HT-29 (cell line): ENCODE measurements around the gene TNNC2. TPM values are rescaled to one million over a fixed set of nuclear protein-coding genes. Genes with fewer than 3 reads are reported as not detected.
"Not testable (repeated sequence)": the region's sequence is repeated elsewhere in the genome, so short reads cannot be mapped to it uniquely, and the experiment has no call there.

Source experiments
- DNase-seq: peaks from one replicate; pipeline ENCODE4 v3.0.0-alpha.2; 2015; ENCODE audit warnings: low spot score
- total RNA-seq: library from RNA; depleted of rRNA; stranded (reverse); fragments of >200 nt; shearing (Covaris generic); gene quantifications from 2 replicates; pipeline ENCODE4 v1.2.3, GENCODE V29; 2014

Gene TNNC2
- total RNA-seq, 1 experiment from 2014 or later, result 0.15 TPM

DNA sequence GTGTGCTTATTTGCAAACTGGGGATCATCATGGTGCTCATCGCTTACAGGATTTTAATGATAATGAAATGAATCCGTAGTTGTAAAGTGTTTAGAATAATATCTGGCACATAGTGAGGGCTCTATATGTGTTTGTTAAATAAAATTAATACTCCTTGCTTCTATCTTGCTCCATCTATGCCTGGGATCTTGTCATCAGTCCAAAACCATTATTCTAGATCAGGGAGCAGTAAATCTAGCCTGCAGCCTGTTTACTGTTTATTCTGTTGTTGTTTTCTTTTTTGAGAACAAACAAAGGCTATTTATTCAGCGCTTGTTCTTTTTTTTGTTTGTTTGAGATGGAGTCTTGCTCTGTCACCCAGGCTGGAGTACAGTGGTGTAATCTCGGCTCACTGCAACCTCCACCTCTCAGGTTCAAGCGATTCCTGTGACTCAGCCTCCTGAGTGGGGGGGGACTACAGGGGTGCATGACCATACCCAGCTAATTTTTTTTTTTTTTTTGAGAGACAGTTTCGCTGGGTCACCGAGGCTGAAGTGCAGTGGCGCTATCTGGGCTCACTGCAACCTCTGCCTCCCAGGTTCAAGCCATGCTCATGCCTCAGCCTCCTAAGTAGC lies 22.0 kb upstream of the TNNC2 start:
- no peak for DNase-seq

- DNase-seq, result no peak
Measured at GRCh38 chr20:45848421-45848820, 21.3 kb upstream of the TNNC2 start.

- no peak for DNase-seq
Measured at GRCh38 chr20:45845452-45845851, 18.3 kb upstream of the TNNC2 start.

DNA sequence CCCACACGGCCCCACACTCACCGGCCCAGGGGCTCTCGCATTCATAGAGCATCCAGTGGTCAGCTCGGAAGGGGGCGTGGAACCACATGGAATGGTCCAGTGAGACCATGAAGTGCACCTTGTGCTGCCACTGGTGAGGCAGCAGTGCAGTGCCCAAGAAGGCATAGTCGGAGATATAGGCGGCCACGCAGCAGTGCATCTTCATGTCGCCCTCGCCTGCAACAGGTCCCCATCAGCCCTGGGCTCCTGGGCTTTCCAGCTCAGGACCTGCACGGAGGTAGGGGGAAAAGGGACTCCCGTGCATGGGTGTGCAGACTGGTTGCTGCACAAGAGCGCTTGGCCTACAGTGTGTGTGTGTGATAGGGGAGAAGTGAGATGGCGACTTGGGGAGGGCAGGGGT lies 16.4 kb upstream of the TNNC2 start:
- DNase-seq, result no peak

DNA sequence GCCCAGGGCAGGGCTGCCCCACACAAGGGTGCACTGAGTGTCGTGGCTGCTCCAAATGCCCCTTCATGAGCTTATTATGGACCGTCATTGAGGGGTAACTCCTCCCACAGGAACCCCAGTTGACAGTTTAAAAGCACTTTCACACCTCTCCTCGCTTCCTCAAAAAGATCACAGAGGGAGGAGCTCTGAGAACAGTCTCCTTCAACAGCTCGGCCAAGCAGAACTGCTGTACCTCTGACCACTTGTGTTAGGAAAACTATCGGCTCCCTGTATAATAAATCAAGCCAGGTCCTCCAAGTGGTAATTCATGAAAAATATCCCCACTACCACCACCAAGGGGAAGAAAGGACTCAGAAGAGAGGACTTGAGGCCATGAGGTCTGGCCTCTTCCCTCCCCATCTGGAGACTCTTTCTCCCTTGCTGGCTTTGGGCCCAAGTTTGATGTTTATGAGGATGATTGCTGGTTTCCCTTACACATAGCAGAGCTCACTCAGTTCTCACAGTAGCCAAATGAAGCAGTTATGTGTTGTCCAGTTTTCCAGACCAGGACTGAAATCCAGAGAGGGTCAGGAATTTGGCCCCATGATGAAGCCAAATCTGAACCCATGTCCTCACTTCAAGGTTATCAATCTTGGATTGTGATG lies 15.2 kb upstream of the TNNC2 start:
- DNase-seq, result no peak

DNA sequence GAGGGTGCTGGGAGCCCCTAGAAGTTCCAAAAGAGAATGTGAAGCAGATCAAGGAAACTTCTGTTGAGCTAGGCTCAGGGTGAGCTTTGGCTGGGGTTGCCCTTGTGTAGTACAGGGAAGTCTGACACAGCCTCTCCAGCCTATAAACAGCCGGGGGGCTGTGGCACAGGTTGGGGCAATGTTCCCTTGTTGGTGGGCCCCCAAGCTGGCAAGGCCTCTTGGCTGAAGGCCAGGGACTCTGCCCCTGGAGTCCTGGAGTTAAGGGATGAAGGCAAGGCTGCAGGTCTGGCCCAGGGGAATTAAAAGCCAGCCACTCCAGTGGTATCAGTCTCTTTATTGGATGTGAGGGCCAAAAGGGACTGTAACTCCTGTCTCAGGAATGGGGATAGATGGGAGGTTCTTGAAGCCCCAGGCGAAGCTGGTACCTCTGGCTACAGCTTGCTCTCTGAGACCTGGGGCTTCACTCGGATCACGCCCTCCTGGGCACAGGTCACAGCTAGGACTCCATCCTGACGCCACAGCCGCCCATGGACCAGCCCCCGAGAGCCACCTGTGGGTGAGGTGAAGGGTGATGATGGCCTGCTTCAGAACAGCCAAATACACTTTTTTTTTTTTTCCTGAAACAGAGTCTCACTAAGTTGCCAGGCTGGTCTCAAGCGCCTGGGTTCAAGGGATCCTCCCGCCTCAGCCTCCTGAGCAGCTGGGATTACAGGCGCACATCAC lies 14.5 kb upstream of the TNNC2 start:
- DNase-seq, result no peak

GRCh38 chr20:45840700-45841198 lies 13.6 kb upstream of the TNNC2 start:
- DNase-seq, result no peak

DNA sequence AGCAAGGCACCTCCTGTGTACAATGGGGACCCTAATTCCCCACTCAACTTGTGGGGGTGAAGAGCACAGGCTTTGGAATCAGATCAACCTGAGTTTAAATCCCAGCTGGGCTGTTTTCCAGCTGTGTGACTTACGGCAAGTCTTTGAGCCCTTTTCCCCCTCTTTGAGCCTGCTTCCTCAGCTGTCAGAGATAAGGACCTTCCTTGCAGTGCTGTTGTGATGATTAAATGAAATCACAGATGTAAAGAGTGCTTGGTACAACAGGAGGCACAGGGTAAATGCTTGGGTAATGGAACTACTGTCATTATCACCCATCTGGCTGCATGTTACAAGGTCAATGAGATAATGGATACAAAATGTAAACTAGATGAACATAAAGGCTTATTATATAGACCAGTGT lies 9.7 kb upstream of the TNNC2 start:
- no peak for DNase-seq

DNA sequence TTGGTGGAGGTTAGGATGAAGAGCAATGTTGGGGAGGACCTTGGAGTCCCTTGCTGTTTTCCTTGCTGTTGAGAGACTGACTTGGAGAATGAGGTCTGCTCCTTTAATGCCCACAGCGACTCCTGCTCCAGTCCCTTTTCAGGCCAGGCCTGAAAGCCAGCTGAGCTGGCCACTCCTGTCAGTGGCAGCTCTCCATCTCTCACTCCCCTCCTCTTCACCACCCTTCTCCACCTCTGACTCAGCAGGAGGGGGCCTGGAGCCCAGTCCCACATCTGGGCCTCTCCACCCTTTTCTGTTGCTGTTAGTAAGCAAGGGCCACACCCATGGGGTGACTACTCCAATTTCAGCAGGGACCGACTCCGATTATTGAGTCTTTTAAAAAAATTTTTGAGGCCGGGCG lies 8.7 kb upstream of the TNNC2 start:
- DNase-seq, result no peak

- DNase-seq, result no peak
Measured at GRCh38 chr20:45835329-45835765, 8.2 kb upstream of the TNNC2 start.

- DNase-seq, result no peak
Measured at GRCh38 chr20:45834797-45835161, 7.7 kb upstream of the TNNC2 start.

GRCh38 chr20:45833883-45834796 lies 7.0 kb upstream of the TNNC2 start:
- DNase-seq, result peak; percentile 38

DNA sequence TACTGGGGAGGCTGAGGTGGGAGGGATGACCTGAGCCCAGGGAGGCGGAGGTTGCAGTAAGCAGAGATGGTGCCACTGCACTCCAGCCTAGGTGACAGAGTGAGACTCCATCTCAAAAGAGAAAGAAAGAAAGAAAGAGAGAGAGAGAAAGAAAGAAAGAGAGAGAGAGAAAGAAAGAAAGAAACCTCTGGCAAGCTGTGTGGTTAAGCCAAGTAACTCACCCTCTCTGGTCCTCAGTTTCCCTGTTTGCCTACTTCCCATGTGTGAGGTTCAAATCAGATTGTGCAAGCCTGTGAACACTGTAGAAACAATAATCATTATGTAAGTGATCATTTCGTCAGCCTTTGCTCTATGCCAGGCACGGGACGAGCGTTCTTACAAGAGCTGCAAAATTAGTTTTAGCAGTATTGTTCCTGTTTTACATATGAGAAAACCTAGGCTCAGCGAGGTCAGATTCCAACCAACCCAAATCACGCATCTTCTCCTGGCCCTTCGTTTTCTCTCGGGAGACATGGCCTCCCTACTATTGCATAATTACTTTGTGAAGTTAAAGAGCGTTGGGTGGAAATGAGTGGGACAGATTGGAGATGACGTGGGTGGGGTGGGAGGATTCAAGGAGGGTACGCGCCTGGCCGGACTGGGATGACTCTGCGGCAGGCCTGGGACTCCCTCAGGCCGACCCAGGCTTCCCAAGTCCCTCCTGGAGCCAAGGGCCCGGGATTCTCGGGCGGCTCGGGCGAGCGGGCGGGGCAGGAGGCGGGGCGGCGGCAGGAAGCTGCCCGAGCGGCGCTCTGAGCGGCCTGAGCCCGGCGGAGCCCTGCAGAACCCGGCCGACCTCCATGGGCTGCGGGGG lies 6.1 kb upstream of the TNNC2 start, which contains the start of gene SNX21:
Gene SNX21, plus strand, starts transcription at position 770 of the 853 bp plus-strand sequence. CDS start 121 bp downstream, outside the sequence.
- peak; percentile 76 for DNase-seq

DNA sequence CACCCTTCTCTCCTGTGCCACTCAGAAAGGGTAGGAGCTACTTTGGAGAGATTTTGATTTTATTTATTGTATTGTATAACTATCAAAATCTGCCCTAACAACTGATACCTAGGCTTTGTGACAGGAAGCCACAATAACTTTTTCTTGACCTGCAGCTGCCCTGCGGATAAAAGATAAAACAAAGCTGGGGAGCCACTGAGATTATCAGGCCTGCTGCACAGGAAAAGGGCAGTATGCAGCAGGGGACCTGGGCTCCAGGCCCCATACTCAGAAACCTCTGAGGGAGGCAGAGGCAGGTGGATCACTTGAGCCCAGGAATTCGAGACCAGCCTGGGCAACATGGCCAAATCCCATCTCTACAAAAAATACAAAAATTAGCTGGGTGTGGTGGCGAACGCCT lies 5.5 kb upstream of the TNNC2 start:
- no peak for DNase-seq

DNA sequence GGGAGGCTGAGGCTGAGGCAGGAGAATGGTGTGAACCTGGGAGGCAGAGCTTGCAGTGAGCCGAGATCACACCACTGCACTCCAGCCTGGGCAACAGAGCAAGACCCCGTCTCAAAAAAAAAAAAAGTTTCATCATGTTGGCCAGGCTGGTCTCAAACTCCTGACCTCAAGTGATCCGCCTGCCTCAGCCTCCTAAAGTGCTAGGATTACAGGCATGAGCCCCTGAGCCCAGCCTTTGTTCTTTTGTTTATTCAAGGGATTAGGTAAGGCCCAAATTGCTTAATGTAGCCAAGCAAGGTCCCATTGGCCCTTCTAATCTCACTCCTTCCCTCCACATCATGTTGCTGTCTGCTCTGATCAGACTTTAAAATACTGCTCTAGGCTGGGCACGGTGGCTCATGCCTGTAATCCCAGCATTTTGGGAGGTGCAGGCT lies 2.6 kb upstream of the TNNC2 start:
- DNase-seq, result not testable (repeated sequence)

- DNase-seq, result no peak
Measured at GRCh38 chr20:45828589-45828988, 1.5 kb upstream of the TNNC2 start.

GRCh38 chr20:45827712-45828111 lies 600 bp upstream of the TNNC2 start:
- DNase-seq, result no peak

DNA sequence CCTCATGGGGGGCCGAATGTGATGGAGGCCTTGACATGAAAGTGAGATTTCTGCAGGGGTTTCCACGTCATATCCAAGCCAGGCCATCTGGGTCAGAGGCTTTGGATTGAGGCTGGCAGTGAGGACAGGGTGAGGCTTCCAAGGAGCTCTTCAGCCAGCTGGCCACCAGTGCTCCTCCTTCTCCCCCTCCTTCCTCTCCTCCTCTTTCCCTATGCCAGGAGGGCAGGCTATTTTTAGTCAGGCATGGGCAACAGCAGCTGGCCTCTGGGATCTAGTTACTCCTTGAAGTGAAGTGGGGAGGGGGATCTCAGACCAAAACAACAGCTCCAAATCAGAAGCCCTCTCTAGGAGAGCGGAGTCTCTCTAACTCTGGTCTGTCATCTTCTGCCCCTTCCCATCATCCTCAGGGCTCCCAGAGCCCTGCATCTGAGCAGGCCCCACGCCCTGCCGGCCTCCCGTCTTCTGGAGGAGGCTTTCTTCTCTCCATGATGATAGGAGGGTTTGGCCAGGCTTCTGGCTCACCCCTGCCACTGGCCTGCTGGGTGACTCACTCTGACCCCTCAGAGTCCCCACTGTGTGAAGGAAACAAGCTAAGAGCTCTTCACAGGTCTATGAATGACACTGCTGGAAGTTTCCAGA lies 612 bp downstream of the TNNC2 start:
- DNase-seq, result no peak

GRCh38 chr20:45823949-45824835 lies 2.9 kb downstream of the TNNC2 start:
- DNase-seq, result peak; percentile 71
